Tibial nerve (tissue), 4 donors: Measurements from ENCODE around the gene HOXC10. TPM values are rescaled to one million over a fixed set of nuclear protein-coding genes. Genes with fewer than 3 reads are reported as not detected.

Experiments used
- DNase-seq, 2 donors: peaks; one replicate each; pipeline ENCODE4 v3.0.0-alpha.2; 2019; ENCODE audit warnings: low spot score in 2 of 2
- H3K27ac ChIP-seq, 4 donors: fragments of 200-600 bp; sonication (generic) in 3 of 4; one replicate each; pipeline ENCODE4 v1.5.1; 2017 to 2019; ENCODE audit warnings: mild to moderate bottlenecking in 1 of 4
- H3K27me3 ChIP-seq, 2 donors: fragments of 200-600 bp; sonication (generic) in 1 of 2; one replicate each; pipeline versions ENCODE4 v1.5.1 to v1.6.0; 2017 to 2019
- H3K36me3 ChIP-seq, 3 donors: fragments of 200-600 bp; sonication (generic); one replicate each; pipeline ENCODE4 v1.5.1; 2018 to 2019
- H3K4me1 ChIP-seq, 4 donors: fragments of 200-600 bp; sonication (generic) in 3 of 4; one replicate each; pipeline ENCODE4 v1.5.1; 2017 to 2019
- H3K4me3 ChIP-seq, 4 donors: fragments of 200-600 bp; sonication (generic) in 3 of 4; one replicate each; pipeline ENCODE4 v1.5.1; 2017 to 2019; ENCODE audit warnings: mild to moderate bottlenecking in 1 of 4, moderate library complexity in 1 of 4
- H3K9me3 ChIP-seq, 4 donors: fragments of 200-600 bp; sonication (generic) in 3 of 4; one replicate each; pipeline ENCODE4 v1.5.1; 2017 to 2019
- EP300 ChIP-seq, 2 donors: sonication (generic); formaldehyde crosslinking; IDR thresholded peaks; one replicate each; pipeline ENCODE4 v1.6.1; 2017; ENCODE audit warnings: antibody characterized with exemption in 2 of 2, mild to moderate bottlenecking in 1 of 2
- POLR2A ChIP-seq, 2 donors: fragments of 450-650 bp; IDR thresholded peaks; one replicate each; pipeline ENCODE4 v1.6.1; 2017; ENCODE audit warnings: antibody characterized with exemption in 2 of 2, mild to moderate bottlenecking in 2 of 2, moderate library complexity in 2 of 2
- WGBS, 2 donors: methylation state at CpG; one replicate each; pipeline ENCODE4 v1.1.5; 2018; 5-methylcytosine and 5-hydroxymethylcytosine counted together
- total RNA-seq, 4 donors: library from RNA; depleted of rRNA; stranded (reverse); fragments of >200 nt; gene quantifications; one replicate each; pipeline ENCODE4 v1.1.0, GENCODE V29; 2016
- TF ChIP-seq, protein P1 (sequence below), 5 experiments: fragments of 200-600 bp in 3 of 5; fragments of 450-650 bp in 2 of 5; sonication (generic) in 3 of 5; IDR thresholded peaks; one replicate each; pipeline ENCODE4 v1.5.1; 2016 to 2019; ENCODE audit warnings: antibody characterized with exemption in 5 of 5, mild to moderate bottlenecking in 3 of 5, moderate library complexity in 2 of 5

The HOXC10 gene
- total RNA-seq, 4 donors from 2014 or later = 1.7 to 6.1 (median 2.5) TPM

DNA sequence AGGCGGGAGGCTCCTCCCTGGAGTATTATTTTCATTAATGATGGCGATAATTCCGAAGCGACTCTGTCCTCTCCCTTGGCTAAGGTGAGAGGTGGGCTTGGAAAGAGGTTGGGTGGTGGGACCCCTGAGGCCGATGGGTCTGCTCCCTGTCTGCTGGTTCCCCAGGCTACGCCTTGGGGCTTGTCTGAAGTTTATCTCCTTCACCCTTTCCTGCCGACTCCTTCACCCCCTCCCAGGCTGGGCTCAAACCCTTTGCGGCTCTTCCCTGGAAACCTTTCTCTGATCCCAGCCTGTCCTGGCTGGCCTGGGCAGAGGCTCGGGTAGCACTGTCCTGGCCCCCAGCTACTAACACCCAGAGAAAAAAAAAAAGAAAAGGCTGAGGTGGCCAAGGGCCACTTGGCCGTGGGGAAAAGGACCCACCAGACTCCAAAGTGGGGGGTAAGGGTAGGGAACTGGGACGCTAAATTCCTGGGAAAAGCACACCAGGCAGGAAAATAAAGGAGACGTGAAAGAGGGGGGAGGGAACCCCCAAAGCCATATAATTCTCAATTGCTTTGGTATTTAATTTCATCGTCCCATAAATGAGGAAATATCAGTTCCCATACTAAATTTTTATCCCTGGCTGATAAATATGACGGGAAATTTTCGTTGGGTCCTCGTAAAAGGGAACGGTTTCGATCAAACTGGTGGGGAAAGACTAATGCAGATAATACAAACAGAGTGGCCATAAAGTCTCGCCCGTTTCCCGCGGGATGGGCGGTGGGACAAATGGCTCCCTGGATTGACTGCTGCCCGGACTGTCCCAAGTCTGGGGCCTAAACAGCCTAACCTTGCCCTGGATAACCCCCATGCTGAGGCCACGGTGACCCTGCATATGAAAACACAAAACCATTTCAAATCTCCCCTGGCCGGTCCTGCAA lies 2.0 kb upstream of the HOXC10 start:
- TF ChIP-seq, protein P1, sequence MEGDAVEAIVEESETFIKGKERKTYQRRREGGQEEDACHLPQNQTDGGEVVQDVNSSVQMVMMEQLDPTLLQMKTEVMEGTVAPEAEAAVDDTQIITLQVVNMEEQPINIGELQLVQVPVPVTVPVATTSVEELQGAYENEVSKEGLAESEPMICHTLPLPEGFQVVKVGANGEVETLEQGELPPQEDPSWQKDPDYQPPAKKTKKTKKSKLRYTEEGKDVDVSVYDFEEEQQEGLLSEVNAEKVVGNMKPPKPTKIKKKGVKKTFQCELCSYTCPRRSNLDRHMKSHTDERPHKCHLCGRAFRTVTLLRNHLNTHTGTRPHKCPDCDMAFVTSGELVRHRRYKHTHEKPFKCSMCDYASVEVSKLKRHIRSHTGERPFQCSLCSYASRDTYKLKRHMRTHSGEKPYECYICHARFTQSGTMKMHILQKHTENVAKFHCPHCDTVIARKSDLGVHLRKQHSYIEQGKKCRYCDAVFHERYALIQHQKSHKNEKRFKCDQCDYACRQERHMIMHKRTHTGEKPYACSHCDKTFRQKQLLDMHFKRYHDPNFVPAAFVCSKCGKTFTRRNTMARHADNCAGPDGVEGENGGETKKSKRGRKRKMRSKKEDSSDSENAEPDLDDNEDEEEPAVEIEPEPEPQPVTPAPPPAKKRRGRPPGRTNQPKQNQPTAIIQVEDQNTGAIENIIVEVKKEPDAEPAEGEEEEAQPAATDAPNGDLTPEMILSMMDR (IDR thresholded peaks at IDR 0.05) = no peak
- TF ChIP-seq POLR2A (IDR thresholded peaks at IDR 0.05) (no peak), EP300 (IDR thresholded peaks at IDR 0.05) (no peak)
- 69 to 72% methylated on average over 26 of the region's 26 CpGs for WGBS, 2 donors
- peaks cover 0 to 35% (median 8%) of the 10 kb centered on the region in 4 donors for H3K4me1 ChIP-seq
- no peaks in the 10 kb centered on the region for H3K9me3 ChIP-seq
- no peaks in the 10 kb centered on the region for H3K36me3 ChIP-seq
- H3K27me3 ChIP-seq = peaks cover 0 to 94% of the 10 kb centered on the region in 2 donors
- H3K4me3 ChIP-seq = no peak overlapping the region
- peak overlapping the region in 1 of 4 donors; percentile 39 for H3K27ac ChIP-seq
- DNase-seq = no peak

DNA sequence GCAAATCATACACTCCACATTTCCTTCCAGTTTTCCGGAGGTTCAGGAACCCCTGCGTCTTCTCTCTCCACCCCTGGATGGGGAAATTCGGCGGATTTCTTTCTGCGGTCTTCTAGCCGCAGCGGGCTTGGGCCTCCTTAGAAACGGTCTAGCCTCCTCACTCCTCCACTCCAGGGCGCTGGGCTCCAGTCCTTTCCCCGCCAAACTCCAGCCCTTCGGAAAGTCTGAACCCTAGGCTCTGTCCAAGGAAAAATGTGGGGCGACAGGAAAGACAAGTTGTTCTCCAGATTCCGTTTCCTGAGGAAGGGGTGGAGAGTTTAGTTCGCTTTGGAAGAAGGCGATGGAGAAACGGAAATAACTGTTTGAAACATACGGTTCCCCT lies 1.4 kb upstream of the HOXC10 start:
- peaks cover 0 to 33% (median 8%) of the 10 kb centered on the region in 4 donors for H3K4me1 ChIP-seq
- WGBS, 2 donors = 58 to 72% methylated on average over 17 of the region's 17 CpGs
- peak overlapping the region in 1 of 4 donors; percentile 88 for H3K27ac ChIP-seq
- no peak for TF ChIP-seq POLR2A (IDR thresholded peaks at IDR 0.05)
- TF ChIP-seq, protein P1 (IDR thresholded peaks at IDR 0.05) = no peak
- TF ChIP-seq EP300 (IDR thresholded peaks at IDR 0.05) = no peak
- H3K36me3 ChIP-seq = no peaks in the 10 kb centered on the region
- H3K9me3 ChIP-seq = no peaks in the 10 kb centered on the region
- H3K4me3 ChIP-seq = peak overlapping the region in 1 of 4 donors; percentile 66
- peaks cover 0 to 93% of the 10 kb centered on the region in 2 donors for H3K27me3 ChIP-seq
- no peak for DNase-seq

DNA sequence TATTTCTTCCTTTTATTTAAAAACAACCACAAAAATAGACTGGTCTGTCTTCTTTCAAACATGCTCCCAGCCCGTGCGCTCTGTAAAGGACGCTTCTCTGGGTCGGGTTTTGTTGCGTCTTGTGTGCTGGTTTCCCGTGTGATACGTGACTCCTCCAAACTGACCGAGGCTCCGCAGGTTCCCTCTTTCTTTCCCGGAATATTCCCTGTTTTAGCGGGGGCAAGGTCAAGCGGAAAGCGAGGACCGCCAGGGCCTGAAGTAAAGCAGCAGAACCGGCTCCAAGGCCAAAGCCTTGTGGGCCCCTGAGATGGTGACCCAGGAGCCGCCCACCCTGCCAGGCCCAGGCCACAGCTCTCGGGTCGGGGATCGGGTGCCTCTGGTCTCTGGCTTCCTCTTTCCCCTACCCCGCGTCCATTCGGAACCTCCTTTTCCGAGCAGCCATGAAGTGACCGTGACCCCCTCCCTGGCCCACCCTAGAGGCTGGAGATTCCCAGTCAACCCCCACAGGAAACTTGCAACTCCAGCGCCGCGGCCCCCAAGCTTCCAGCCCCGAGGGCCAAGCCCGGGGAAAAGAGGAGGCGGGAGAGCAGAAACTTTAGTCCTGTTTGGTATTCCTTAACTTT lies 885 bp upstream of the HOXC10 start:
- 45% methylated on average over 30 of the region's 30 CpGs for WGBS, 2 donors
- Histone ChIP-seq H3K27ac (peak overlapping the region in 2 of 4 donors; percentile 30 to 88), H3K4me1 (peaks cover 0 to 38% (median 10%) of the 10 kb centered on the region in 4 donors), H3K4me3 (peak overlapping the region in 1 of 4 donors; percentile 66), H3K9me3 (no peaks in the 10 kb centered on the region), H3K27me3 (peaks cover 0 to 93% of the 10 kb centered on the region in 2 donors), H3K36me3 (no peaks in the 10 kb centered on the region)
- no peak for DNase-seq
- no peak for TF ChIP-seq POLR2A (IDR thresholded peaks at IDR 0.05)
- no peak for TF ChIP-seq EP300 (IDR thresholded peaks at IDR 0.05)
- TF ChIP-seq, protein P1 (IDR thresholded peaks at IDR 0.05) = no peak

DNA sequence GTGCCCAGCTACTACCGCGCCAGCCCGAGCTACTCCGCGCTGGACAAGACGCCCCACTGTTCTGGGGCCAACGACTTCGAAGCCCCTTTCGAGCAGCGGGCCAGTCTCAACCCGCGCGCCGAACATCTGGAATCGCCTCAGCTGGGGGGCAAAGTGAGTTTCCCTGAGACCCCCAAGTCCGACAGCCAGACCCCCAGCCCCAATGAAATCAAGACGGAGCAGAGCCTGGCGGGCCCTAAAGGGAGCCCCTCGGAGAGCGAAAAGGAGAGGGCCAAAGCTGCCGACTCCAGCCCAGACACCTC lies 697 bp downstream of the HOXC10 start:
- no peaks in the 10 kb centered on the region for H3K36me3 ChIP-seq
- peak overlapping the region; percentile 36 to 66 (median 50) for H3K4me3 ChIP-seq
- peak overlapping the region; percentile 68 to 88 (median 76) for H3K27ac ChIP-seq
- WGBS, 2 donors = 2% methylated on average over 21 of the region's 21 CpGs
- no peaks in the 10 kb centered on the region for H3K9me3 ChIP-seq
- H3K27me3 ChIP-seq = peaks cover 0 to 92% of the 10 kb centered on the region in 2 donors
- no peak for DNase-seq
- H3K4me1 ChIP-seq = peaks cover 0 to 48% (median 11%) of the 10 kb centered on the region in 4 donors
- TF ChIP-seq EP300 (IDR thresholded peaks at IDR 0.05) (no peak), POLR2A (IDR thresholded peaks at IDR 0.05) (no peak)
- TF ChIP-seq, protein P1 (IDR thresholded peaks at IDR 0.05) = no peak
